NAMALWA (cell line): ENCODE data around the gene ADPRH.
"Not testable (repeated sequence)": the region's sequence is repeated elsewhere in the genome, so short reads cannot be mapped to it uniquely, and the experiment has no call there.

Experiments
- DNase-seq: peaks from one replicate; pipeline ENCODE4 v3.0.0-alpha.2; 2015; ENCODE audit warnings: low spot score

The ADPRH gene

DNA sequence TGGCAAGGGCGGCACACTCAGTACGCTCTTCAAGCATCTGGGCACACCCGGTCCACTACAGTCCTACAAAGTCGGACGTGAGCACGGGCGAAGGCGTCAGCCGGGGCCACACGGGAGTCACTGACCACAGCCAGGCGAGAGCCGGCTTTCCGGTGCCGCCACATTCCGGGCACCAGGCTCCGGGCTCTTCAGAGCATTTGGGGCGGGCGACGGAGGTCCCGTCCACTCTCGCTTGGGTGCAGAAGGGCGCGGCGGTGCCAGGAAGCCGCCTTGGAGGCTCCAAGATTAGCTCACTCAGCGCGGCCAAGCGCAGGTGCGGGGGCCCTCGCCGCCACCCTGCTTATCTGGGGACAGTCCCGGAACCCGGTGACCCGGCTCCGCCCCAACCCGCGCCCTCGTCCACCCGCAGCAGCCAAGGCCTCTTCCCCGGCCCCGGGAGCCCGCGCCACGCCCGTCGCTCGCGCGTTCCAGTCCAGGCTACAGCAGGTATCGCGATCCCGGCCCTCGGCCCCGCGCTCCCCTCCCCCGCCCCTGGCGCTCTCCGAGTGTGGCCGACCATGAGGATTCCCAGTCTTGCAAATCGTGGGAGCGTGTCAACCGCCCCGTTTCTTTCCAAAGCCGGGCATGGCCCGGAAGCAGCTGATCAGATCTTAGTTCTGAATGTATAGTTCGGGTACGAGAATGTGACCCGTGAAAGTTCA lies at the start of gene ADPRH:
Gene ADPRH, plus strand, starts transcription at position 127 of the 701 bp plus-strand sequence. CDS start 2,678 bp downstream, outside the sequence.
- DNase-seq = peak; percentile 57

DNA sequence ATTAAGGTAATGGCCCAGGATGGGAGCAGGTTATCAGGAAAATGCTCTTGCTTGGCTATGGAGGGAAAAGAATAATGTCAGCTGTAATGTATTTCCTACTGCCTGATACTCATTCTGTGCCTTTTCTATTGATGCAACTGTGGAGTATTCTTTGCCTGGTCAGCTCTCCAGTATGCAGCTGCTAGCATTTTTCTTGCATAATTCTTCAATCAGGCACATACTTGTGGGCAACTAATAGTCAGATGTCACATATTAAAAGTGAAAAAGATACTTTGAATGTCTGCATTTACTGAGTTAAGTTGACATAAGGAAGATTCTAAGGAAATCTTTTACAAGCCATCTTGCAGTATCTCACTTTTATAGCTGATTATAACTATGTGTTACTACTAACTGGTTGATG lies 49.4 kb upstream of the ADPRH start:
- no peak for DNase-seq

DNA sequence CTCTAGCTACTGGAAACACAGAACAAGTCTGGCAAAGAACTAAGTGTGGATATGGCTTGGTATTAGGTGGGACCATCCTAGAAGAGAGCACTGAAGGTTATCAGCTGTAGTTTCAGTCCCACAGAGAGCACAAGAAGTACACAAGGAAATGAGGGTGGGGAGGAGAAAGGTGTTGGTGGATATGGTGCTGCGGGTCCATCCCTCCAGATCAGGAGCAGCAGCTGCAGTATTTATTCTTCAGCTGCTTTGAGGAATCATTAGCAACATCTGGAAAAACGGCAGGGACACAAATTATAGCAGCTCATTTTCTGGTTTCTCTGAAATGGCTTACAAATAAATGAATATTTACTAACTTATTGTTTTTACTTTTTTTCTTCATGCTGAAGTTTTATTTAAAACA lies 48.8 kb upstream of the ADPRH start:
- no peak for DNase-seq

DNA sequence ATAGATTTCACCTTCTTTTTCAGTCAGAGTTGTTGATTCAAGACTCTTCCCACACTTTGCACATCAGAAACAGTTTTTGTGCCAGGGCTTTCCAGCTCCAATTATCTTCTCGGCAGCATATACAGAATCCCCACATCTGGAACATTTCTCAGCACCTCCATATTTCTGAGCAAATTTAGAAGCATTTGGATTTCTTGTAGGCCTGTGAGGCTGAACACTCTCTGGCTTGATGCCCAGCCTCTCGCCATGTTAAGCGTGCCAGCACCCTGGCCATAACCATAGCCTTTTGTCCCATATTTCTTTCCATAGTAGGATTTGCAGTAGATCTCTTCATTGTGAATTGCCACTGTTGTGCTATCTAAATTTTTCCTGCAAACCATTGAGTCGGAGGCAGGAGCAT lies 48.1 kb upstream of the ADPRH start:
- no peak for DNase-seq

DNA sequence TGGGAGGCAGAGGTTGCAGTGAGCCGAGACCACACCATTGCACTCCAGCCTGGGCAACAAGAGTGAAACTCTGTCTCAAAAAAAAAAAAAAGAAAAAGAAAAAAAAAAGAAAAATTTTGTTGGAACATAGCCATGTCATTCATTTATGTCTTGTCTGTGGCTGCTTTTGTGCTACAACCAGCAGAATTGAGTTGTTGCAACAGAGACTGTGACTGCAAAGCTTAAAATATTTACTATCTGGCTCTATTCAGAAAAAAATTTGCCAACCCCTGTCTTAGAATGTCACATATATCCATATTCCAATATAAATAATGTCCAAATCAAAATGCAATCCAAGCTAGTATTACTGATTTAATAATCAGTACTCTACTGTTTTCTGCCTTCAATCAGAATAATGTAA lies 45.0 kb upstream of the ADPRH start:
- no peak for DNase-seq

DNA sequence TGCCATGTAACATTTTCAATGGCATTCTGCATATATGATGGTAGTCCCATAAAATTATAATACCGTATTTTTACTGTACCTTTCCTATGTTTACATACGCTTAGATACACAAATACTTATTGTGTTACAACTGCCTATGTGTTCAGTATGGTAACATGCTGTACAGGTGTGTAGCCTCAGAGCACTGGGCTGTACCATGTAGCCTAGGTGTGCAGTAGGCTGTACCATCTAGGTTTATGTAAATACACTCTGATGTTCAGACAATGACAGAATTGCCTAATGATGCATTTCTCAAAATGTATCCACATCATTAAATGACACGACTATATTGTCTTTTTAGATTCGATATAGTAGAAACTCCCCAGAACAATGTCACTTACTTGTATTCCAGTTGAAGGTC lies 42.5 kb upstream of the ADPRH start:
- DNase-seq = no peak

DNA sequence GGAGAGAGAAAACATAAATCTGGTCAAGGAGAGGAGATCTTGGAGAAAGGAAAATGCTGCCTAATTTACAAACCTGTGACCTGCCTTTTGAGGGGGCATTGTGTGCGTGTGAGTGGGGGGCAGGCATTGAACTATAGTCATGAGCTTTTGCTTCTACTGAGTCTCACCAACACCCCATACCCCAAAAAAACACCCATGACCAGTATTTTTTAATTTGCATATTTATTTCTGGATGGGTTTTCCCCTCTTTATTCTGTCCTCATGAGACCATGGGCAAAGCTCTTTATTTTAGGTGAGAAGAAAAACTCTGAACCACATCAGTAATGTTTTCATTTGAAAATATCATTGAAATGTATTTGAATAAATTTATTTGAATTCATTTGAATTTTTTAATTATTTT lies 40.5 kb upstream of the ADPRH start:
- peak; percentile 56 for DNase-seq

DNA sequence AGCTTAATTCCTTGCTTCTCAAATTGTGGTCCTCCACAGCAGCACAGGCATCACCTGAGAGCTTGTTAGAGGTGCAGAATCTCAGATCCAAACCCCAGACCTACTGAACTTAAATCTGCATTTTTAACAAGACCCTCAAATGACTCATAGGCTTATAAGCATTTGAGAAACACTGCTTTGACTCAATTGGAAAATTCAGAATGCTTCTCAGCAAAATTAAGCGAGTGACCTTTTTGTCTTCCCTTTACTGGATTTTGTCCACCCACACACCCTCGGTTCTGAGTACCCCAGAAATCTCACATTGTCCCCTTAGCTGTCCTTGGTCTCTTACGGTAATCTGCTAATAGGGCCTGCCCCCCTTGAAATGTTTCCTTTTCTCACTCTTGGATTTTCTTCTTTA lies 37.7 kb upstream of the ADPRH start:
- no peak for DNase-seq

DNA sequence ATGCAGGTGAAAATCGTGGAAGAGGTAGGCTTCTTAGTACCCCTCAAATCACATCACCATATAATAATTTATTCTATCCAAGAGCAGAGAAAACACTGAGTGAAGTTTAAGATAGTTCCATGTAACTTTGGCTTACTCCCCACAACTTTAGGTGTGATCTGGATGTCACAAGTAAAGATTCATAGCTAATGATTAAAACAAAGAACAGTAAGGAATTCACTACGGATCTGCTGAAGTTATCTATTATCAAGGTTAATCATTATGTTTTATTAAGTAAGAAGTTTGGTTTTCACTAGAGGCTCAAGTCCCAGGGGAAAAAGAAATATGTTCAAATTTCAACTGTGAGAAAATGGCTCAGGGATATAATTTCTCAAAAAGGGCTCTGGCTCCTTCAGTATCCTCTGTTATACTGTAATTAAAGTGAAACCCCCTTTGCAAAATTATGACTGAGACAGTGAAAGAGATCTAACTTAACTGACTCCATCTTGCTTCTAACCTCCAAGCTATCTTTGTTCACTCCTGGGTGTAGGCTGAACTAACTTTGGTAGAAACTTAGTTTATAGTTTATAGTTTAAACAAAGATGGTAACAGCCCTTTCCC lies 37.0 kb upstream of the ADPRH start:
- DNase-seq = no peak

DNA sequence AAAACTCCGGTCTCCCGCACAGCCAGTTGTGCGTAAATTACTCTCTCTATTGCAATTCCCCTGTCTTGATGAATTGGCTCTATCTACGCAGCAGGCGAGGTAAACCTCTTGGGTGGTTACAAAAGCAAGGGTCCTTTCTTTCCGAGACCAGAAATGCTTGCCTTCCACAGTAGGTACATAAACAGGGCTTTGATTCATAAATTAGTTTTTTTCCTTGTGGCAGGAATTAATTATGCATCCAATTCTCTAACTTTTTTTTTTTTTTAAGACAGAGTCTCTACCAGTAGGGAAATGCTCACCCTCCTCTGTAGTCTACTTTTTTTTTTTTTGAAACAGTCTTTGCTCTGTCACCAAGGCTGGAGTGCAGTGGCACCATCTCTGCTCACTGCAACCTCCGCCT lies 36.1 kb upstream of the ADPRH start:
- no peak for DNase-seq

DNA sequence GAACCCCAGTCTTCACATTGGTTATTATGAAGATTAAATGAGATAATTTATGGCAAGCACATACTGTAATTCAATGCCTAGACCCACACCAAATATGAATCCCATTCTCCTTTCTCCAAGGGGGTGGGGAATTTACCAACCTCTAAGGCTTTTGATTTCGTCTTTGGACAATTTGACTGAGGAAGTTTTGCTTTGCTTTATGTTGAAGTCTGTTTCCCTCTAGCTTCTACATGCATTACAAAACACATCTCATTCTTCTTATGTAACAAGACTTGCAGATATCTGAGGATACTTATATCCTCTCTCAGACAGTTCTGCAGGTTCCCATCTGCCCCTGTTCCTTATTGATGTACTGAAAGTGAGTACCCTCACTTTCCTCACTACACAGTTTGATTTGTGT lies 32.1 kb upstream of the ADPRH start:
- no peak for DNase-seq

DNA sequence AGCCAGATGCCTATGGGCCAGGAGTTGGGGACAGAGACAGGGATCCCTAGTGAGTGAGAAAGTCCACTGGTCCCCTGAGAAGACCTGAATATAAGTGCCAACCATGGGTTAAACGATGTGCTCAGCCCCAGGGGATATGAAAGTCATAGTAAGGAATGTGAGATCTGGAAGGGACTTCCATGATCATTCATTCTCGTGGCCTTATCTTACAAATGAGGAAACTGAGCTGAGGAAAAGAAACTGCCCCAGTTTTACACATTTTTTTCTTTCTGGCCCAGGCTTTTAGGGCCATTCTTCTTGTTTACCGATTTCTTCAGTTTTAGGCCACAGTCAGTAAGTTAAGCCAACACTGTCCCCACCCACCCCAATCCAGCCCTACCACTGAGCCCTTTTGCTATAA lies 31.0 kb upstream of the ADPRH start:
- DNase-seq = no peak

DNA sequence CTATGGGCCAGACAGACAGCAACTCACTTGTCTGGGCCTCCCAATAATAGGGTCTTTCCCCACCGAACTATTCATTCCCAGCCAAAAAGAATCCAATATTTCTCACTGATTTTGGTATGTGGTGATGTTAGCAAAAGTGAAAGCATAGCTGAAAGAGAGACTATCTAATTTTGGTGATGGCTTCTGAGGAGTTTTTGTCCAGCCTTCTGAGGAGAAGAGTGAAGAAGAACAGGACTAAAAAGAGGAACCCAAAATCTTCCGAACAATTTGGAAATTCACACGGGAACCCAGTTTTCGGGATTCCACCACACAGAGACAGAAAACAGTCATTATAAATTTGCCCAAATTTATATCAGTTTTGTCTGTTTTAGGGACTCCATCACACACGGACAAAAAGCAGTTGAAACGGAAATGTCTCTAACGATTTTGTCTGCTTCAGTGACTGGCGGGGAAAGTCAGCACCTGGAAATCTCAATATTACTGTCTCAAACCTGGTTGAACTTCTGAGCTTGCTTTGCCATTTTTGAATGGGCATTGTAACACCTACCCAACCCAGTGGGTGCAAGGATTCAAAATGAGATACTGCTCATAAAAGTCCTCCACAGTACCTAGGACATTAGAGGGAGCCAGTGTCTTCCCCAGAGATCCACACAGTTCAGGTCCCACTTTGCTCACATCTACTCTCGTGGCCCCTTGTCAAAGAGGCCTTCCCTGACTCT lies 28.9 kb upstream of the ADPRH start:
- peak; percentile 35 for DNase-seq

DNA sequence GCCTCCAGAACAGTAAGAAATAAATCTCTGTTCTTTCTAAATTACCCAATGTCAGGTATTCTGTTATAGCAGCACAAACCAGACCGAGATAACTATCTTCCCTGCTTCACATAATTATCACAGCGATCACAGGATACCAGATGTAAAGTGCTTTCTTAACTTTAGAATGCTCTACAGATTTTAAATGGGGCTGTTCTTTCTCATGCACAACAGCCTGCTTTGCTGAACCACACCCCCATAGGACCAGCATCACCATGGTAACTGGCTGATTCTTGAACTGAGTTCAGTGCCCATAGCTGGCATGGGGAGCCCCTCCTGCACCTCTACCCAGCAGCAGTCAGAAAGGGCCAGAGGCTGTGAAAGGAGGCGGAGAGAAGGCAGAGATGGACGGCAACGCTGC lies 27.7 kb upstream of the ADPRH start:
- no peak for DNase-seq

DNA sequence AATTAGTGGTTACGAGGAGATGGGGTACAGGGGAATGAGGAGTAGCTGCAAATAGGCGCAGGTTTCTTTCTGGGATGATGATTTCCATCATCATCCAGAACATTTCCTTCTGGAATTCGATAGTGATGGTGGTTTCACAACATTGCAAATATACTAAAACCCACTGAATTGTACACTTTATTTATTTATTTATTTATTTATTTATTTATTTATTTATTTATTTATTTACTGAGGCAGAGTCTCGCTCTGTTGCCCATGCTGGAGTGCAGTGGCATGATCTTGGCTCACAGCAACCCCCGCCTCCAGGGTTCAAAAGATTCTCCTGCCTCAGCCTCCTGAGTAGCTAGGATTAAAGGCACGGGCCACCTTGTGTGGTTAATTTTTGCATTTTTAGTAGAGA lies 26.4 kb upstream of the ADPRH start:
- not testable (repeated sequence) for DNase-seq

DNA sequence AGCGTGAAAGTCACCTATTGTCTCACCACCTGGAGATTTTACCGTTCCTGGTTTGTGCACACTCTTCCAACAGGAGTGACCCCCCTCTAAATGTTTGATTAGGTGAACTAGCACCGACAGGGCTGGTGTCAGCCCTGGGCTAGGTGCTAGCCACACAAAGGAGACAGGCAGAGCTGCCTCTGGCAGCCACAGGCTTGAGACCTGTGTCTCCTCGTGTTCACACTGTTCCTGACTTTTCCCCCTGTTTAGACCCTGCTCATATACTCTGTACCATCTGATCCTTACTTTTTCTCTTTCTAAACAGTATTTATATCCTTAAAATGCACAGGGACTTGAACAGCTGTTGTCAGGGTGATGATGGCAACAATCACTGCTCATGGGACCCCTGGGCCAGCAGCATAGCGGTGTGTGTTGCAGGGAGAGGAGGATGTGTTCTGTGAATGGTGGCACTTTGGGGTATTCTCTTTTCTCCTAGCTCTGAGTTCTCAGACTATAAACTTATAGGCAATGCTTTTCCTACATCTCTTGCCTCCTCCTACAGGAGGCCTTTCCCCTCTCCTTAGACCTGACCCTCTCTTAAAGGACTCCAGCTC lies 25.4 kb upstream of the ADPRH start:
- DNase-seq = no peak

DNA sequence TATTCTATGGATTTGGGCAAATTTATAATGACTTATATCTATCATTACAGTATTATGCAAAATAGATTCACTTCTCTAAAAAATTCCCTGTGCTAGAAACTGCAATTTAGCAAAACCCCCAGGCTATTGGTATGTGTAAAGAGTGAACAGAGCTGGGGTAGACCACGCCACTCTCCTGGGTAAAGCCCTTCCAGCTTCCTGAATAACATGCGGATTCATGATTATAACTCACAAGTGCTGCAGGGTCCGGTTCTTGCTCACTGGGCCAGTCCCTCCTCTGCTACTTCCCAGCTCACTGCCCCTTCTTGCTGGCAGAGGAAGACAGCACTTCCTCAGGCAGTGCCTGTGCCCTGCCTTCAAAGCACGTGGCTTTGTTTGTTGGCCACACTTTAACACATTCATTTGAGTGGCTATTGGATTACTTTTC lies 24.0 kb upstream of the ADPRH start:
- no peak for DNase-seq

DNA sequence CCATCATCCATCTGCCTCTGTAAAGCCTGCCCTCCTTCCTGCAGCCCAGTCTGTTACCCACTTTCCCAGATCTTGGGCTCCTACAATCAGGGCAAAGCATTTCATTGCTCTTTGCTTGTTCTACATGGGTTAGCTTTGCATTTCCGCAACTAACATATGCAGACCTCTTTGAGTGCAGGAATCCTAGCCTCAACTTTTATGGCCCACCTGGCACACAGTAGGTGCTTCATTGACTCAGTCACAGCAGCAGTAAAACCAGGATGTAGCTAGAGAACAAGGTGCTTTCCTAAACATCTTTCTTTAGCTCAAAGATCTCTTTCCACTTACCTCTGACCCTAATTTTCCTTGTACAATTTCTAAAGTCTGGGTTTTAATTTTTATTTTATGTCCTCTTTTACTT lies 23.4 kb upstream of the ADPRH start:
- no peak for DNase-seq

DNA sequence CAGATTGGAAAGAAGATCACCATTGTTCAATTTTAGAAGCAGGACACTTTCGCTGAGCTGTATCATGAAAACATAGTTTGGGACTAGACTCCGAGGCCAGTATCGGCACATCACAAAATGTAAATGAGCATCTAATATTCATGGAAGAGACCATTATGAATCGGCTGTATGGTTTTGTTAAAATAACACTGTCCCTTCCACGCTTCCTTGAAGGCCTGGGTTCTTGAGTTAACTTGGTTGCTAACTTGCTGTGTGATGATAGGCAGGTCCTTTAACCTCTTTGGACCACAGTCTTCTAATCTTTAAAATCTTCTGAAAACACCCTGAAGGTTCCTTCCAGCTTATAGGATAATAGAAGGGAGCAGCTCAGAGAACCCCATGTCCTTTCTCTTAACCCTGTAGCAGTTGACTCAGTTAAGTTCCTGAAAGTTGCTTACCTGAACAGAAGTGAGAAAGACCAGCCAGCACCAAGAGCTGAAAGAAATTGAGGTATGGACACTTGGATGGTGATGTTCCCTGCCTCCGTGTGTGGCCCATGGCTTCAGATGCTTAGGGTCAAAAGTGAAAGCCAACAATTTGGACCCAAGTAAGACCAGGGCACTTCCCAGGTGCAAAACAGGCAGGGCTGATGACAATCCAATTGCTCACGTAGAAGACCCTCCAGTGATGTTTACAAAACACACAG lies 22.0 kb upstream of the ADPRH start:
- DNase-seq = no peak

DNA sequence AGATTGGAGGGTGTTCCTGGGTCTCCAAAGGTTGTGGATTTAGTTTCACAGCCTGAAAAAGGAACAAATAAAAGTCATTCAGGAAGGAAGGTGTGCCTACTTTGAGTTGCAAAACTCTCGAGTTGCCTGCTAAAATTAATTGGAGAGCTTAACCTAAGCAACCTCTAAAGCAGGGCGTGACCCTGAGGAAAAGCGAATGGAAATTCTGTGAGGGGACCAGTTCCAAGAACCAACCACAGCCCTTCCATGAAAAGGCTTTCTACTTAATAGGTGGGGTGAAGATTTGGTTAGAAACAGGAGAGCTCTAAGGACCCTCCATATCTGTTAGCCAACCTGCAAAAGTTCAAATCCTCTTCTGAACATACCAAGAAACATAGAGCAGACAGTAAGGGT lies 21.4 kb upstream of the ADPRH start:
- no peak for DNase-seq

DNA sequence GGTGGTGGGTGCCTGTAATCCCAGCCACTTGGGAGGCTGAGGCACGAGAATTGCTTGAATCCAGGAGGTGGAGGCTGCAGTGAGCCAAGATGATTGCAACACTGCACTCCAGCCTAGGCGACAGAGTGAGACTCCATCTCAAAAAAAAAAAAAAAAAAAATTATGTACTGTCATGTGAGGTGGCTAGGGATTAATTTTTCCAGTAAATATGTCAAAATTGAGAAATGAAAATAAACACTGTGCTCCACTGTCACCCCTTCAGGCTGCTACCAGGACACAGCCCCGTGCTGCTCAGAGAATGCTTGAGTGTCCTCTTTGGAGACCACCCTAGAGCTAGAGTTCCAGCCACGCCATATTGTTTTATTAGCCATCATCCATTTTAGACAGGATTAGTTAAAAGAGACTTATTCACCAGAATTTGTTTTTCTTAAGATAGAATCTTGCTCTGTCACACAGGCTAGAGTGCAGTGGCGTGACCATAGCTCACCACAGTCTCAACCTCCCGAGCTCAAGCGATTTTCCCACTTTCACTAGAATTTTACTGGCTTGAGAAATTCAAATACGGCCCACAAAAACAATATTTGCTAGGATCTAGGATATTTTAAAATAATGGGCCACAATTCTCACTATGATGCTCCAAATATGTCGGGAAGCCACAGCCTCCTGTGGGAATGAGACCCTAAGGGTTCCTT lies 20.5 kb upstream of the ADPRH start:
- DNase-seq = peak; percentile 40

DNA sequence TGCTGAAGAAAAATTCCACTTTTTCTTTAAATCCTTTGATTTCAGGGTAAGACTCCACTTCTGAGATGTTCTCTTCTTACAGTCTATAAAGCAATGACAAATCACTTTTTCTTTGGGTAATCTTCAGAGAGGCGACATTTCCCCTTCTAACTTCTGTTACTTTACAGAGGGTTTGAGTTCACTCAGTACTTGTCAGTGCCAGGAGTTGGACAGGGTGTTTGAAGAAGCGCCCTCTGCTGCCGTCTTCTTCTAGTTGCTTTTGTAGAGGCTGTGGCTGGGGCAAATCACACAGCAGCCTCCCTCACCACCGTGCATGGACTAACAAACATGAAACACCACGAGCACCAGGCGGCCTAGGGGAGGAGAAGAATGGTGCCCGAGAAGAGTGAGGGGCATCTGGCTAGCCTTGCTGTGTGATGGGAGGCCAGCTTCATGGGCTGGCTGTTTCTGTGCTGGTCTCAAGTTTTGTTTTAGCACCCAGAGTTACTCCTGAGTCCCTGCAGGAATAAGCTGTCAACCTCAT lies 19.8 kb upstream of the ADPRH start, which contains the start of gene CD80:
Gene CD80, minus strand, starts transcription at position 174 of the 523 bp plus-strand sequence. CDS start 1,886 bp downstream, outside the sequence.
- DNase-seq = peak; percentile 94
